Measurements from ENCODE around the gene CDCA5.

The CDCA5 gene

GRCh38 chr11:65113839-65114238 lies 30.0 kb upstream of the CDCA5 start:
- H3K27me3 Mint-ChIP-seq (ENCODE audit: low read depth): no peaks in the 10 kb centered on the region
- peaks cover 10% of the 10 kb centered on the region for H3K36me3 Mint-ChIP-seq (ENCODE audit: low read depth)
- no peaks in the 10 kb centered on the region for H3K9me3 Mint-ChIP-seq
- H3K27ac Mint-ChIP-seq: peak overlapping the region; percentile 74
- H3K4me3 Mint-ChIP-seq: peak overlapping the region; percentile 90
- H3K4me1 Mint-ChIP-seq (ENCODE audit: low read depth): peaks cover 28% of the 10 kb centered on the region

- Mint-ChIP-seq H3K4me1 (ENCODE audit: low read depth) (peaks cover 24% of the 10 kb centered on the region), H3K27ac (peak overlapping the region; percentile 74), H3K27me3 (ENCODE audit: low read depth) (no peaks in the 10 kb centered on the region), H3K36me3 (ENCODE audit: low read depth) (peaks cover 6% of the 10 kb centered on the region), H3K4me3 (peak overlapping the region; percentile 90), H3K9me3 (no peaks in the 10 kb centered on the region)
Observed at GRCh38 chr11:65113361-65113756, 29.5 kb upstream of the CDCA5 start.

- Mint-ChIP-seq H3K4me3 (peak overlapping the region; percentile 90), H3K9me3 (no peaks in the 10 kb centered on the region), H3K27ac (peak overlapping the region; percentile 74), H3K36me3 (ENCODE audit: low read depth) (peaks cover 3% of the 10 kb centered on the region), H3K27me3 (ENCODE audit: low read depth) (no peaks in the 10 kb centered on the region), H3K4me1 (ENCODE audit: low read depth) (peaks cover 21% of the 10 kb centered on the region)
Observed at GRCh38 chr11:65112546-65113360, 28.9 kb upstream of the CDCA5 start.

- H3K4me1 Mint-ChIP-seq (ENCODE audit: low read depth): peaks cover 21% of the 10 kb centered on the region
- no peaks in the 10 kb centered on the region for H3K9me3 Mint-ChIP-seq
- peak within 1 kb of the TSS; percentile 91 for H3K27ac Mint-ChIP-seq
- H3K36me3 Mint-ChIP-seq (ENCODE audit: low read depth): peaks cover 3% of the 10 kb centered on the region
- peak within 1 kb of the TSS; percentile 90 for H3K4me3 Mint-ChIP-seq
- H3K27me3 Mint-ChIP-seq (ENCODE audit: low read depth): no peaks in the 10 kb centered on the region
Observed at GRCh38 chr11:65111744-65112545, 28.1 kb upstream of the CDCA5 start, which contains the start of gene TM7SF2. TSS of gene TM7SF2 (plus strand) at chr11:65111872. CDS start at chr11:65112016, 144 bp downstream.

GRCh38 chr11:65111159-65111743 lies 27.4 kb upstream of the CDCA5 start:
- Mint-ChIP-seq H3K27me3 (ENCODE audit: low read depth) (no peaks in the 10 kb centered on the region), H3K4me3 (peak overlapping the region; percentile 90), H3K9me3 (no peaks in the 10 kb centered on the region), H3K4me1 (ENCODE audit: low read depth) (peaks cover 21% of the 10 kb centered on the region), H3K36me3 (ENCODE audit: low read depth) (peaks cover 6% of the 10 kb centered on the region), H3K27ac (peak overlapping the region; percentile 91)

GRCh38 chr11:65110354-65110861 lies 26.6 kb upstream of the CDCA5 start:
- Mint-ChIP-seq H3K27ac (peak overlapping the region; percentile 21), H3K4me1 (ENCODE audit: low read depth) (peaks cover 21% of the 10 kb centered on the region), H3K9me3 (no peaks in the 10 kb centered on the region), H3K36me3 (ENCODE audit: low read depth) (peaks cover 10% of the 10 kb centered on the region), H3K4me3 (peak overlapping the region; percentile 7), H3K27me3 (ENCODE audit: low read depth) (no peaks in the 10 kb centered on the region)

GRCh38 chr11:65109231-65110198 lies 25.7 kb upstream of the CDCA5 start:
- no peak overlapping the region for H3K4me3 Mint-ChIP-seq
- peaks cover 13% of the 10 kb centered on the region for H3K36me3 Mint-ChIP-seq (ENCODE audit: low read depth)
- no peaks in the 10 kb centered on the region for H3K9me3 Mint-ChIP-seq
- H3K27me3 Mint-ChIP-seq (ENCODE audit: low read depth): no peaks in the 10 kb centered on the region
- H3K27ac Mint-ChIP-seq: peak overlapping the region; percentile 21
- peaks cover 24% of the 10 kb centered on the region for H3K4me1 Mint-ChIP-seq (ENCODE audit: low read depth)

GRCh38 chr11:65108469-65109123 lies 24.8 kb upstream of the CDCA5 start:
- Mint-ChIP-seq H3K9me3 (no peaks in the 10 kb centered on the region), H3K4me1 (ENCODE audit: low read depth) (peaks cover 27% of the 10 kb centered on the region), H3K27me3 (ENCODE audit: low read depth) (no peaks in the 10 kb centered on the region), H3K27ac (no peak overlapping the region), H3K36me3 (ENCODE audit: low read depth) (peaks cover 15% of the 10 kb centered on the region), H3K4me3 (no peak overlapping the region)

- H3K4me1 Mint-ChIP-seq (ENCODE audit: low read depth): peaks cover 25% of the 10 kb centered on the region
- H3K27ac Mint-ChIP-seq: no peak overlapping the region
- no peak overlapping the region for H3K4me3 Mint-ChIP-seq
- H3K9me3 Mint-ChIP-seq: no peaks in the 10 kb centered on the region
- peaks cover 17% of the 10 kb centered on the region for H3K36me3 Mint-ChIP-seq (ENCODE audit: low read depth)
- H3K27me3 Mint-ChIP-seq (ENCODE audit: low read depth): no peaks in the 10 kb centered on the region
Observed at GRCh38 chr11:65107751-65108468, 24.1 kb upstream of the CDCA5 start.

GRCh38 chr11:65107078-65107477 lies 23.2 kb upstream of the CDCA5 start:
- no peak overlapping the region for H3K27ac Mint-ChIP-seq
- H3K4me3 Mint-ChIP-seq: no peak overlapping the region
- peaks cover 17% of the 10 kb centered on the region for H3K36me3 Mint-ChIP-seq (ENCODE audit: low read depth)
- H3K27me3 Mint-ChIP-seq (ENCODE audit: low read depth): no peaks in the 10 kb centered on the region
- H3K9me3 Mint-ChIP-seq: no peaks in the 10 kb centered on the region
- H3K4me1 Mint-ChIP-seq (ENCODE audit: low read depth): peaks cover 25% of the 10 kb centered on the region

GRCh38 chr11:65104628-65105027 lies 20.8 kb upstream of the CDCA5 start:
- Mint-ChIP-seq H3K4me1 (ENCODE audit: low read depth) (peaks cover 7% of the 10 kb centered on the region), H3K27me3 (ENCODE audit: low read depth) (no peaks in the 10 kb centered on the region), H3K9me3 (no peaks in the 10 kb centered on the region), H3K27ac (no peak overlapping the region), H3K4me3 (no peak overlapping the region), H3K36me3 (ENCODE audit: low read depth) (peaks cover 14% of the 10 kb centered on the region)

- Mint-ChIP-seq H3K27me3 (ENCODE audit: low read depth) (no peaks in the 10 kb centered on the region), H3K4me1 (ENCODE audit: low read depth) (peaks cover 10% of the 10 kb centered on the region), H3K27ac (no peak overlapping the region), H3K9me3 (no peaks in the 10 kb centered on the region), H3K4me3 (no peak overlapping the region), H3K36me3 (ENCODE audit: low read depth) (peaks cover 18% of the 10 kb centered on the region)
Observed at GRCh38 chr11:65103476-65103875, 19.6 kb upstream of the CDCA5 start.

Data from T-helper 1 cell treated with Interleukin-12 subunit alpha and Interleukin-12 subunit beta and Interleukin-4 antibody, amounts not matched to agents 30 μg/mL and 1 μg/mL, for 36 hours (primary cell).